Measurements from ENCODE around the gene PSMG2.
A peak's percentile ranks its signal among the peaks of the same experiment; 100 is the strongest.

Gene PSMG2

GRCh38 chr18:12658426-12659138 lies 44.3 kb upstream of the PSMG2 start:
- DNase-seq (ENCODE audit: low spot score) = no peak
- no peak for TF ChIP-seq CTCF (IDR thresholded peaks at IDR 0.05; ENCODE audit: borderline replicate concordance, control extremely low read depth, extremely low read depth, insufficient read depth, missing control alignments)
- in situ Hi-C loops (cut with MboI; ENCODE audit: low sequenced_read_pairs, unreplicated experiment) = loop anchor here (10.0 kb wide), 1 partner anchor 264 kb away; no protein-coding TSS in a partner anchor

GRCh38 chr18:12659904-12660605 lies 42.8 kb upstream of the PSMG2 start:
- peak; percentile 70 for TF ChIP-seq CTCF (IDR thresholded peaks at IDR 0.05; ENCODE audit: borderline replicate concordance, control extremely low read depth, extremely low read depth, insufficient read depth, missing control alignments)
- DNase-seq (ENCODE audit: low spot score) = peak; percentile 73
- in situ Hi-C loops (cut with MboI; ENCODE audit: low sequenced_read_pairs, unreplicated experiment) = loop anchor here (10.0 kb wide), 1 partner anchor 265 kb away; no protein-coding TSS in a partner anchor

GRCh38 chr18:12668041-12668440 lies 34.8 kb upstream of the PSMG2 start:
- in situ Hi-C loops (cut with MboI; ENCODE audit: low sequenced_read_pairs, unreplicated experiment) = no loop called here
- no peak for TF ChIP-seq CTCF (IDR thresholded peaks at IDR 0.05; ENCODE audit: borderline replicate concordance, control extremely low read depth, extremely low read depth, insufficient read depth, missing control alignments)
- no peak for DNase-seq (ENCODE audit: low spot score)

GRCh38 chr18:12679183-12679786 lies 23.6 kb upstream of the PSMG2 start:
- in situ Hi-C loops (cut with MboI; ENCODE audit: low sequenced_read_pairs, unreplicated experiment) = no loop called here
- TF ChIP-seq CTCF (IDR thresholded peaks at IDR 0.05; ENCODE audit: borderline replicate concordance, control extremely low read depth, extremely low read depth, insufficient read depth, missing control alignments) = no peak
- no peak for DNase-seq (ENCODE audit: low spot score)

GRCh38 chr18:12686100-12686499 lies 16.7 kb upstream of the PSMG2 start:
- in situ Hi-C loops (cut with MboI; ENCODE audit: low sequenced_read_pairs, unreplicated experiment) = no loop called here
- DNase-seq (ENCODE audit: low spot score) = no peak
- TF ChIP-seq CTCF (IDR thresholded peaks at IDR 0.05; ENCODE audit: borderline replicate concordance, control extremely low read depth, extremely low read depth, insufficient read depth, missing control alignments) = no peak

GRCh38 chr18:12689256-12689850 lies 13.5 kb upstream of the PSMG2 start:
- no peak for DNase-seq (ENCODE audit: low spot score)
- in situ Hi-C loops (cut with MboI; ENCODE audit: low sequenced_read_pairs, unreplicated experiment) = no loop called here
- no peak for TF ChIP-seq CTCF (IDR thresholded peaks at IDR 0.05; ENCODE audit: borderline replicate concordance, control extremely low read depth, extremely low read depth, insufficient read depth, missing control alignments)
